VCaP (cell line): ENCODE data around the gene CHRNA7.

ENCODE experiments used
- H3K27ac ChIP-seq: fragments of 450-650 bp; 2 replicates; pipeline ENCODE4 v1.5.1; 2017
- CTCF ChIP-seq: fragments of 450-650 bp; conservative IDR thresholded peaks from 2 replicates; pipeline ENCODE4 v1.5.1; 2017; ENCODE audit warnings: mild to moderate bottlenecking, moderate library complexity

CHRNA7 gene

GRCh38 chr15:32067115-32067514 is 36.8 kb downstream of the CHRNA7 start:
- no peak for TF ChIP-seq CTCF
- no peak overlapping the region for H3K27ac ChIP-seq

- no peak for TF ChIP-seq CTCF
- H3K27ac ChIP-seq = no peak overlapping the region
These were observed 59.6 kb downstream of the CHRNA7 start for GRCh38 chr15:32089851-32090359.

GRCh38 chr15:32091505-32092380 is 61.4 kb downstream of the CHRNA7 start:
- TF ChIP-seq CTCF = no peak
- no peak overlapping the region for H3K27ac ChIP-seq

- no peak for TF ChIP-seq CTCF
- no peak overlapping the region for H3K27ac ChIP-seq
These were observed 65.9 kb downstream of the CHRNA7 start for GRCh38 chr15:32096213-32096612.

GRCh38 chr15:32096916-32097617 is 66.8 kb downstream of the CHRNA7 start:
- no peak overlapping the region for H3K27ac ChIP-seq
- no peak for TF ChIP-seq CTCF

GRCh38 chr15:32098033-32098432 is 67.7 kb downstream of the CHRNA7 start:
- no peak overlapping the region for H3K27ac ChIP-seq
- TF ChIP-seq CTCF = no peak

- TF ChIP-seq CTCF = no peak
- H3K27ac ChIP-seq = no peak overlapping the region
These were observed 68.9 kb downstream of the CHRNA7 start for GRCh38 chr15:32099097-32099785.
